Tibial artery (tissue), 4 donors: Measurements from ENCODE around the gene SFI1.
"Not testable (repeated sequence)": the region's sequence is repeated elsewhere in the genome, so short reads cannot be mapped to it uniquely, and the experiment has no call there.

Experiments used
- DNase-seq, 2 donors: peaks; one replicate each; pipeline ENCODE4 v3.0.0-alpha.2; 2019
- H3K27ac ChIP-seq, 2 donors: fragments of 200-600 bp; sonication (generic) in 1 of 2; 1 replicate in 1 of 2; 2 replicates in 1 of 2; pipeline ENCODE4 v1.5.1; 2018 to 2019; ENCODE audit warnings: mild to moderate bottlenecking in 1 of 2
- H3K27me3 ChIP-seq, 2 donors: fragments of 200-600 bp; sonication (generic) in 1 of 2; one replicate each; pipeline versions ENCODE4 v1.5.1 to v1.6.0; 2016 to 2019
- H3K36me3 ChIP-seq, 3 donors: fragments of 200-600 bp; sonication (generic) in 2 of 3; one replicate each; pipeline ENCODE4 v1.5.1; 2016 to 2019; ENCODE audit warnings: mild to moderate bottlenecking in 2 of 3
- H3K4me1 ChIP-seq, 4 donors: fragments of 200-600 bp; sonication (generic) in 2 of 4; 1 replicate in 3 of 4; 2 replicates in 1 of 4; pipeline ENCODE4 v1.5.1; 2016 to 2019
- H3K4me3 ChIP-seq, 2 donors: fragments of 200-600 bp; sonication (generic) in 1 of 2; 1 replicate in 1 of 2; 2 replicates in 1 of 2; pipeline ENCODE4 v1.5.1; 2018 to 2019; ENCODE audit warnings: mild to moderate bottlenecking in 2 of 2
- H3K9me3 ChIP-seq, 3 donors: fragments of 200-600 bp; sonication (generic) in 1 of 3; one replicate each; pipeline ENCODE4 v1.5.1; 2016 to 2019
- CTCF ChIP-seq, 2 experiments: fragments of 200-600 bp in 1 of 2; fragments of 450-650 bp in 1 of 2; IDR thresholded peaks; one replicate each; pipeline ENCODE4 v1.5.1; 2017 to 2019; ENCODE audit warnings: antibody characterized with exemption in 2 of 2, mild to moderate bottlenecking in 1 of 2, moderate library complexity in 1 of 2
- intact Hi-C: fragments of 100-400 bp; cut with DNase I; formaldehyde crosslinking; loops from one replicate; pipeline ENCODE4 v1.15.0; 2023; ENCODE audit warnings: low total_unique reads

The SFI1 gene

DNA sequence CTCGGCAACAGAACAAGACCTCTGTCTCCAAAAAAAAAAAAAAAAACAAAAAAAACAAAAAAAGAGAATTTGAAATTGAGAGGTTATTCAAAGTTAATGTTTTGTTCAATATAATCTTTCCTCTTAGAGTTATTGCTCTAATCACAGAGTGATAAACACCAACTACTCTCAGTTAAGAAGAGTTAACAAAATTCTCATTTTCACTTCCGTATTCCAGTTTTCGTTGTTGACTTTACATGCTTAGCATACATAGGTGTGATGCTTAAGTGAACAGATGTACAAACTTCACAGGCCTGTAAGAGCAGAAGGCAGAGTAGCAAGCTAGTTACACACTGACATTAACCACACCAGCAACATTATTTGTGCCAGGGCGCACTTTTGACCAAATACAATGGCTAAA, 19.0 kb upstream of the SFI1 start:
- peaks cover 16 to 49% (median 16%) of the 10 kb centered on the region in 3 donors for H3K36me3 ChIP-seq
- DNase-seq = no peak
- intact Hi-C loops = no loop called here

DNA sequence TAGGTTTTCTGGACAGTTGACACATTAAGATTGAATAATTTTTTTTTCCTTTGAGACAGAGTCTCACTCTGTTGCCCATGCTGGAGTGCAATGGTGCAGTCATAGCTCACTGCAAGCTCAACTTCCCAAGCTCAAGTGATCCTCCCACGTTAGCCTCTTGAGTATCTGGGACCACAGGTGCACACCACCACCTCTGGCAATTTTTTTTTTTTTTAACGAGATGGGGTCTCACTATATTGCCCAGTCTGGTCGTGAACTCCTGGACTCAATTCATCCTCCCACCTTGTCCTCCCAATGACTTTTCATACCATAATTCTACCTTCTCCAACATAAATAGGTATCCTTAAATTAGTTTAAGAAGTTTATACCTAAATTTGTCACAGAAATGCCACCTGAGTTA, 15.2 kb upstream of the SFI1 start:
- H3K36me3 ChIP-seq = peaks cover 21 to 75% (median 23%) of the 10 kb centered on the region in 3 donors

More for the DNA sequence above, 19.0 kb upstream of the SFI1 start:
- no peaks in the 10 kb centered on the region for H3K27me3 ChIP-seq
- H3K4me1 ChIP-seq = no peaks in the 10 kb centered on the region
- no peak overlapping the region for H3K27ac ChIP-seq
- no peaks in the 10 kb centered on the region for H3K9me3 ChIP-seq
- no peak overlapping the region for H3K4me3 ChIP-seq
- TF ChIP-seq CTCF (IDR thresholded peaks at IDR 0.05) = no peak

GRCh38 chr22:31482470-31482869, 13.9 kb upstream of the SFI1 start:
- H3K27ac ChIP-seq, H3K9me3 ChIP-seq, DNase-seq, intact Hi-C loops, H3K27me3 ChIP-seq, H3K4me3 ChIP-seq: not testable (repeated sequence)
- H3K4me1 ChIP-seq = peaks cover 0 to 12% (median 6%) of the 10 kb centered on the region in 4 donors
- H3K36me3 ChIP-seq = peaks cover 21 to 79% (median 30%) of the 10 kb centered on the region in 3 donors

More for the DNA sequence above, 15.2 kb upstream of the SFI1 start:
- H3K27ac ChIP-seq = no peak overlapping the region
- H3K27me3 ChIP-seq = no peaks in the 10 kb centered on the region
- TF ChIP-seq CTCF (IDR thresholded peaks at IDR 0.05) = no peak
- no peaks in the 10 kb centered on the region for H3K9me3 ChIP-seq
- H3K4me3 ChIP-seq = no peak overlapping the region
- no peak for DNase-seq
- peaks cover 0 to 12% (median 5%) of the 10 kb centered on the region in 4 donors for H3K4me1 ChIP-seq
- intact Hi-C loops = no loop called here

DNA sequence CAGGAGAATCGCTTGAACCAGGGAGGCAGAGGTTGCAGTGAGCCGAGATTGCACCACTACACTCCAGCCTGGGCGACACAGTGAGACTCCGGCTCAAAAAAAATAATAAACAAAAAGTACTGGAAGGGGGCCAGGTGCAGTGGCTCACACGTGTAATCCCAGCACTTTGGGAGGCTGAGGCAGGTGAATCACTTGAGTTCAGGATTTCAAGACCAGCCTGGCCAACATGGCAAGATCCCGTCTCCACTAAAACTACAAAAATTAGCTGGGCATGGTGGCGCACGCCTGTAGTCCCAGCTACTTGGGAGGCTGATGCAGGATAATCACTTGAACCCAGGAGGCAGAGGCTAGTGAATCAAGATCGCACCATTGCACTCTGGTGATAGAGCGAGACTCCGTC, 10.0 kb upstream of the SFI1 start:
- H3K9me3 ChIP-seq, DNase-seq, H3K27ac ChIP-seq, intact Hi-C loops, H3K4me3 ChIP-seq, H3K27me3 ChIP-seq: not testable (repeated sequence)
- H3K4me1 ChIP-seq = peaks cover 0 to 37% (median 25%) of the 10 kb centered on the region in 4 donors
- peaks cover 10 to 59% (median 22%) of the 10 kb centered on the region in 3 donors for H3K36me3 ChIP-seq

GRCh38 chr22:31486951-31487350, 9.4 kb upstream of the SFI1 start:
- H3K4me1 ChIP-seq = peaks cover 0 to 37% (median 29%) of the 10 kb centered on the region in 4 donors
- no peak overlapping the region for H3K4me3 ChIP-seq
- H3K9me3 ChIP-seq = no peaks in the 10 kb centered on the region
- peaks cover 5 to 54% (median 16%) of the 10 kb centered on the region in 3 donors for H3K36me3 ChIP-seq
- no peak for DNase-seq
- intact Hi-C loops = no loop called here
- no peak overlapping the region for H3K27ac ChIP-seq
- TF ChIP-seq CTCF (IDR thresholded peaks at IDR 0.05) = no peak
- no peaks in the 10 kb centered on the region for H3K27me3 ChIP-seq

DNA sequence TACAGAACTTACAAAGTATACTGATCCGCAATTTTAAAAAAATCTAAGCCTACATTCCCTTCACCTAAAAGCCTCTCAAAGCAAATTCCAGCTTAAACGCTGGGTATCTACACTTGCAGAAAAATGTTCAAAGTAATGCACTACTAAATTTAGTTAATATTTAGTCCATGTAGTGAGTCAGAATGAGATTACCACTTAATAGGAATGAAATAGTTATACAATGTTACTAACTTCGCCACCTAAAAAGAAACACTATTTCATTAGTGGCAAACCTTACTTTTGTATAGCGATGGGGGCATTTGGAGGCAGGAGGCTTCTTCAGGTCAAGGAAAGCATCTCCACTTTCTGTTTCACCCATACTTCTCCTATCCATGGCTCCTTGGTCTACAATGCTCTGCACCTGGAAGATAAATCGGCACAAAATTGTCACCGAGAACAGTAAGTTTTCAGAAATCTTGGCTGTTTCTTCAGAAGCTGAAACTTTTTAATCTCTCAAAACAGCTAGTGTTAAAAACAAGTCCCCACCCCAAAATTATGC, 7.9 kb upstream of the SFI1 start:
- Histone ChIP-seq H3K4me3 (peak overlapping the region; percentile 72 to 80), H3K27me3 (no peaks in the 10 kb centered on the region), H3K9me3 (no peaks in the 10 kb centered on the region), H3K27ac (peak overlapping the region in 1 of 2 donors; percentile 87), H3K4me1 (peaks cover 0 to 37% (median 29%) of the 10 kb centered on the region in 4 donors), H3K36me3 (peaks cover 5 to 42% (median 14%) of the 10 kb centered on the region in 3 donors)
- intact Hi-C loops = no loop called here
- no peak for TF ChIP-seq CTCF (IDR thresholded peaks at IDR 0.05)
- DNase-seq = no peak
